Muscle of back (tissue), 13 donors: ENCODE results near the gene TRIM38. TPM values are rescaled to one million over a fixed set of nuclear protein-coding genes. Genes with fewer than 3 reads are reported as not detected.
A peak's percentile ranks its signal among the peaks of the same experiment; 100 is the strongest.
"Not testable (repeated sequence)": the region's sequence is repeated elsewhere in the genome, so short reads cannot be mapped to it uniquely, and the experiment has no call there.

Experiments
- DNase-seq, 3 donors: peaks; one replicate each; pipeline versions ENCODE4 v3.0.0 to v3.0.0-alpha.2; 2013
- long read RNA-seq, 9 donors: transcript quantifications; one replicate each; lab custom pipeline, GENCODE V29; 2026
- polyA plus RNA-seq, 10 donors: library from polyadenylated mRNA; unstranded; fragments of 120-200 nt; gene quantifications; one replicate each; pipeline ENCODE4 v1.2.1, GENCODE V29; 2013; ENCODE audit not compliant: insufficient read length in 10 of 10

The TRIM38 gene
- 1 to 10 TPM; 3.1 to 9.2 (median 5.8) TPM for polyA plus RNA-seq
- long read RNA-seq, donor 1: 0 reads
- long read RNA-seq, donor 2: 0 reads
- long read RNA-seq, donor 3: 0 reads
- long read RNA-seq, donor 4: 0 reads
- long read RNA-seq, donor 5: 0 reads
- long read RNA-seq, donor 6, full-length matches to known transcripts: 3 of 3 reads
- long read RNA-seq, donor 6, partial matches to known transcripts: 0 of 3 reads
- long read RNA-seq, donor 6, other reads (novel, unspliced or antisense): 0 of 3 reads
- long read RNA-seq, donor 7: 0 reads
- long read RNA-seq, donor 8, full-length matches to known transcripts: 2 of 2 reads
- long read RNA-seq, donor 8, partial matches to known transcripts: 0 of 2 reads
- long read RNA-seq, donor 8, other reads (novel, unspliced or antisense): 0 of 2 reads
- long read RNA-seq, donor 9: 0 reads

DNA sequence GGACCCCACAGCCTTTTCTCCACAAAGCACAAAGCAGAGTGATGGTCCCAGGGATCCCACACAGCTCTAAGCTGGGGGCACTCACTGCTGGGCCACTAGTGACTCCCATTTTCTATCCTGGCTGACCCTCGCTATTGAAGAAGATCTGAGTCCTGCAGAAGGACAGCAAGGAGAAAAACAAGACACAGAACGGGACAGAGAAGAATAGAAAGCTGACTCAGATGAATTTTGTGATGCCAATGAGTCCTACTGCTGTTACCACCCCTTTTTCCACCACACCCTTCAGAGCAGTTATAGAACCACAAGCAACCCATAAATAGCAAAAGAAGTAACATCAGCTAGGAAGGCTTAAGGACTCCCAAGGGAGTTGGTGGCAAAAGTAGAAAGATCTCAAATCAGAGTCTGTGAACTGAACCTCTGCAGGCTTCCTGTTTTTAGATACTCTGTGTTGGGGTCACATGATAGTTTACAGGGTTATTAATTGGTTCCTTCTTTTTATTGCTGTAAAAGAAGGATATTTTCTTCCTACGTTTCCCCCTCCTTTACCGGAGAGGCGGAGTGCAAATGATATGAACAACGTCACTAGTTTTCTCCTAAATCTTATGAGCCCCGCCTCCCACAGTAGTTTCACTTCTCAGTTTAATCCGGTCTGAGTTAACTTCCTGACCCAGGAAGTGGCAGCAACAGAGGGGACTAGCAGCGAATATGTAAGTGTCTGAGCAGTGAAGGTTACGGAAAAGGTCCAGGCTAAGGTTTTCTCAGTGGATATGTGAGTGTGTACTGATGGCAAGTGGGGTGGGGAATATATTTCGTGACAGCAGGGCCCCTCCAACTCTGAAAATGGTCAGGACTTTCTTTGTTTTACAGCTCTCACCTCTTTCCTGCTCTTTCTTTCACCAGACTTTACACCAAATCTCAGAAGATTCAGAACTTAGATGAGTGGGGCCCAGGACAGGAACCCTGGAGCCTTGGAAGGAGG lies at the start of gene TRIM38:
TRIM38 (plus strand) TSS at position 654 of the 979 bp plus-strand sequence. CDS start 3,721 bp downstream, outside the sequence.
- peak; percentile 89 to 95 (median 91) for DNase-seq

GRCh38 chr6:25913741-25914140 lies 48.9 kb upstream of the TRIM38 start:
- DNase-seq: no peak

GRCh38 chr6:25916330-25916729 lies 46.3 kb upstream of the TRIM38 start:
- DNase-seq: no peak

DNA sequence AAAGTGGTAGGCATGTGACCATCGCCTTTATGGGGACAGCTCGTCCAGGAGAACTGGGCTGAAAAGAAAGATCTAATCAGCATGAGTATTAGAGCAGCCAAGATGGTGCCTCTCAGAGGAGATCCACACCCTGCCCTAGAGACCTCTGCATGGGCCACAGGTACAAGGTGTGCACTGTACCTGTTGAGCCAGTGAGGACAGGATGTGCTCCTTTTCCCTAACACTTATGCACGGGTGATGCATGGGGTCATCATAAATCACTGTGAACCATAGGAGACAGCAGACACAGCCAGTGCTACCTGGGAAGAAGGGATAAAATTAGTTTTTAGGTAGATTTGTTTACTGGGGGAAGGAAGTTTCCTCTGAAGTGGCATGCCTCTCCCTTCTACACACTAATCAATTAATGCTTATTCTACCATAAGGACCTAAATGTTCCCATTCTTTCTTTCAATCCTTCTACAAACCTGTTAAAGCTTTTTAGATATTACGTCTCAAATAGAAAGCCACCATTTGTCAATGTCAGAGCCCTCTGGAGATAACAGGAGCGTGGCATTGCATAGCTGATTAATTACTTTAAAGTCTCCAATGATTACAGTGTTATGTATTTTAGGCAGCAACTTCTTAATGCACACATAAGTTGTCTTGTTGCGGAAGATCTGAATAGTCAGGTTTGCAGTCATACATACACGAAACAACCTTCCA lies 45.7 kb upstream of the TRIM38 start:
- DNase-seq: no peak

GRCh38 chr6:25918083-25918683 lies 44.4 kb upstream of the TRIM38 start:
- DNase-seq: no peak

DNA sequence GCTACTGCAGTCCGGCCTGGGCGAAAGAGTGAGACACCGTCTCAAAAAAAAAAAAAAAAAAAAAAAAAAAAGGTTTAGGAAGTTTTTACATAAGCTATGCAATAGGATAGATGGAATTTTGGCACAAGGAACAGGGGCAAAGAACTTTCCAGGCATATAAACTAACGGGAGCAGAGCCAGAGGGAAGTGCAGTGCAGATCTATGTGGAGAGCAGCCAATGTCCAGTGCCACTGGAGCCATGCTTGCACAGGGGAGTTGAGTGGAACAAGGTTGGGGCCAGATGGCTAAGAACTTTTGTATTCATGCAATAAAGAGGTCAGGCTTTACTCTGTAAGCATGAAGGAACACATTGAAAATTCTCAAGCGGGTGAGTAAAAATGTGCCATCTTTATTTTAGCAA lies 42.9 kb upstream of the TRIM38 start:
- DNase-seq: no peak

DNA sequence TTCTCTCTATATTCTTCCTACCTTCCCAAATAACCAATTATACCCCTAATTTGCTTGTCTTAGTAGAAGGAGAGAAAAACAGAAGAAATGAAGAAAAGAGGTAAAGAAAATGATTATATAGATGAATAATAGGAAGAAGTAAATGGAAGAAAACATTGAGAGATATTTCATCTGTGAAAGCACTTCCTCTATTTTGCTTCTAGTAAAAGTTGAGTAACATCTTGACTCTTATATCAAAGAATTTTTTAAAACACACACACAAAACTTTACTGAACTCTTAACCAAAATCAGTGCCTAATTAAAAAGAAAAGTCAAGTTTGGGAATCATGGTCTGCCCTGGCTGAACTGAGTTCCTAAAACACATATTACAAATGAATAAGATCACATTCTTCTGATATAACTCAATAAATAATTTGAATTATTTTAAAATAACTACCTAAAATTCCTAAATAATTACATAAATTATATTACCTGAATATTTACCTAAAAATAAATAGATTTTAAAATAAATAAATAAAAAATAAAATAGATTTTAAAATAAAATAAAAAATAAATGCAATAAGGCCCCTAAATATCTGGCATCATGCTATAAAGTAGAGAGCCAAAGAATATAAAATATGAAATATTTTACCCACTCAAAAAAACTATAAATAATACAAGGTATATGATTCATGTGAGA lies 40.9 kb upstream of the TRIM38 start:
- DNase-seq: no peak

DNA sequence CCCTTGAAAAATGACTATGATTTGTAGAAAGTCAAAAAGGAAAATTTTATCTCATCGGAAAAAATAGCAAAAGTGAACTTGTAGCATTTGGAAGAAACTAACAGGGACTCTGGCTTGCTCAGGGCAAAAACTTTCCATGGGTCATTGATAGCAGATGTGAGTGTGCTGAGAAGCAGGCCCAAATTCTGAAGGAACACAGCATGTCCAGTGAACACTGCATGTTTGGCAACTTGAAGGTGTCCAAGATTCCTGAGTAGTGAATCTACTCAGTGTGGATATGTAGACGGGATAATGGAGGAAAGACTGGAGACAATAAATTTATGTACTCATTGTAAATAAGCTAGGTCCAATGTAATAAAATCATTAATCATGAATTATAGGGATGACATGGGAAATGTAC lies 40.3 kb upstream of the TRIM38 start:
- peak; percentile 40 to 53 (median 41) for DNase-seq

- DNase-seq: no peak
Observed at GRCh38 chr6:25925876-25926275, 36.7 kb upstream of the TRIM38 start.

GRCh38 chr6:25927178-25927577 lies 35.4 kb upstream of the TRIM38 start:
- DNase-seq: no peak

DNA sequence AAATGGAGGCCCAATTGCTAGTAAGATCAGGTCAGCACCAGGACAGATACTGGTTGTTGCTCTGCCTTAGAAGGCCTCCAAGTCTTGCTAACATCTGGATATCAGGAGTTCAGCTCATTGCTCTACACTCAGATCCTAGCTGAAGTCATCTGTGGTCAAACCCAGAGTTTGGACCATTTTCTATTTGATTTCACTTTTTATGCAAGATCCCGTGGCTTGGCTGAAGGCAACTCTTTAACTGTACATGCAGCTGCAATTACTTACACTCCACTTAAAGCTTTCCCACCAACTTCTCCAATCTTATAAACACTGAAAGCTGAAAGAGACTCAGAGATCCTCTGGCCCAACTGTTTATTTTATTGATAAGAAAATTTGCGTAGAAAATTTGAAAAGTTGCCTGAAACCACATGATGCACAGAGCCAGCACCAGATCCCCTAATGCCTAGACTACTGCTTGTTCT lies 34.8 kb upstream of the TRIM38 start:
- peak; percentile 12 to 39 (median 28) for DNase-seq

DNA sequence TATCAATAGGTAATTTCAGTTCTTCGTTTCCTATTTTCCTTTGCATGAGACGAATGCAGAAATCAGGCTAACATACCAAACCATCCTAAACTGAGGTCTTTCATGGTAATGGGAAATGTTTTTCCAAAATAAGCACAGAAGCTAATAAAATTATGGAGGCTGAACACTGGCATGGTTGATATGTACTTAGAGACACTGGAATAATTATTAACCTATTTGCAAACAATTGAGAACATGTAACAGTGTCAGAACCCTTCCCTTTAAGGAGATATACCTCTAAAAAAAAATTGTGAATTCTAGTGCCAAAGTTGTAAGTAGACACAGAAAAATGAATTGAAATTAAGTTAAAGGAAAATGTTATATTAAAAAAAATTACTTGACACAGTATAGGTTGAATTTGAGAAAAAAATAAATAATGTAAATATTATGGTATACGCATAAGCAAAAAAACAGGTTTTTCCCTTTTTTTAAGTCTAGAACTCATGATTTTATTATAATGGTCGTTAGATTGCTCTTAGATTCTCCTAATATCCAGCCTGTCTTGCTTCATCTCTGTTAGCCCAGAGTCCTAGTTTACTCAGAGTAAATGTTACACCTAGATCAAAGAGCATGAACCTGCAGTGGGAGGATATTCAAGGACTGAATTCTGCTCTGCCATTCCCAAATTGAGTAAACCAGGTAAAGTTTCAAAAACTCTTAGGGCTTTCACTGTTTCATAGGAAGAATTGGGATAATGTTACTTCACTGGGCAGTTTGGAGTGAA lies 33.9 kb upstream of the TRIM38 start:
- no peak for DNase-seq

DNA sequence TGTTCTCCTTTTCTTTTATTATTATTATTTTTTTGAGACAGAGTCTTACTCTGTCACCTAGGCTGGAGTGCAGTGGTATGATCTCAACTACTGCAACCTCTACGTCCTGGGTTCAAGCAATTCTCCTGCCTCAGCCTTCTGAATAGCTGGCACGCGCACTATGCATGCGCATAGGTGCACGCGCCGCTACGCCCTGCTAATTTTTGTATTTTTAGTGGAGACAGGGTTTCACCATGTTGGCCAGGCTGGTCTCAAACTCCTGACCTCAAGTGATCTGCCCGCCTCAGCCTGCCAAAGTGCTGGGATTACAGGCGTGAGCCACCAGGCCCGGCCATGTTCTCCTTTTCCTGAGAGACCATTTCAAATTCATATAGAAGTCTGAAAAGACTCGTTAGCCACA lies 32.8 kb upstream of the TRIM38 start:
- not testable (repeated sequence) for DNase-seq

DNA sequence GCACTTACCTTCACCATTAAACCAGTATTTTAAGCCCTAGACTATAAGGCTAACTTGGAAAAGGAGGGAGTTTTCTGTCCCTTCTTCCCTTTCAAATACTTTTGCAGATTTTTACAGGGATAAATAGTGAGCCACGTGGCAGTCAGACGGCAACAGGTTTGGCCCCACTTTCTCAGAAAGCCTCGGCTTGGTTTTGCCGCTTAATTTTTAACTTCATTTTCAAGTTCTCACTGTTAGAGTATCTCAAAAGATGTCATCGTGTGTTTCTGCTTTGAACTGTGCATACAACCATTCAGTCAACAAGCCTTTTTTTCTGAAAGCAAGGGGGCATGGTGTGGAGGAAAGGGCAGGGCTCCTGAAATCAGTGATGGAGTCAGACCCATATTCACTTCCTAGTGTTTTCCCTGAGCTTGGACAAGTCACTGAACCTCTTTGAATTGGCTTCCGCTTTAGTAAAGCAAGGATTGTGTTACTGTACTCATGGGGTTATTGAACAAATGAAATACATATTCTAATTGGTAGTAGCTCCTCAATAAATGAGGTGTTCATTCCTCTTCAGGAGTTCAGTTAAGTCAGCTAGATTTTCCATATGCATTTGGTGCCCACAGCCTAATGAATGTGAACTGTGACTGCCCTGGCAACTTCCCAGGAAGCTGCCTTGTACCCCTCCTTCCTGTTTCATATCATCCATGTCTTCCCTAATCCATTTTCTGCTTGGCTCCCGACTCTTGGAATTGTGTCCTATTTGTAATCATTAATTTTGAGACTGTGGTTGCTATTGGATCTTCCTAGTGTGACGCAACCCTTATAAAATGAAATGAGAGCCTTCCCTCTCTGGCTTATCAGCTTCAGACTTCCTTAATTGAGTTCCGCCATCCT lies 31.8 kb upstream of the TRIM38 start, which contains the start of gene SLC17A2:
SLC17A2 (minus strand) TSS at position 160 of the 879 bp plus-strand sequence. CDS start 4,895 bp downstream, outside the sequence.
- DNase-seq: no peak

GRCh38 chr6:25931411-25931709 lies 31.2 kb upstream of the TRIM38 start:
- no peak for DNase-seq

- no peak for DNase-seq
Observed at GRCh38 chr6:25934156-25934555, 28.4 kb upstream of the TRIM38 start.

GRCh38 chr6:25934735-25935313 lies 27.8 kb upstream of the TRIM38 start:
- no peak for DNase-seq

GRCh38 chr6:25935953-25936352 lies 26.6 kb upstream of the TRIM38 start:
- no peak for DNase-seq

GRCh38 chr6:25939593-25939992 lies 23.0 kb upstream of the TRIM38 start:
- DNase-seq: no peak
